H1 (cell line): ENCODE data around the gene ANXA7. TPM values are rescaled to one million over a fixed set of nuclear protein-coding genes. Genes with fewer than 3 reads are reported as not detected.
"Not testable (repeated sequence)": the region's sequence is repeated elsewhere in the genome, so short reads cannot be mapped to it uniquely, and the experiment has no call there.

ENCODE experiments used
- CTCF ChIA-PET: fragments of 300-600 bp; sonication (Branson Sonifier 250); formaldehyde crosslinking; loops from one replicate; lab custom pipeline; 2021; ENCODE audit not compliant: partially characterized antibody; lab: Charles Lee
- POLR2A ChIA-PET: fragments of 300-600 bp; sonication (Branson Sonifier 250); formaldehyde crosslinking; loops from one replicate; lab custom pipeline; 2021; ENCODE audit warnings: inconsistent platforms; ENCODE audit not compliant: partially characterized antibody; lab: Charles Lee
- DNase-seq, 2 experiments: peaks; one replicate each; pipeline versions ENCODE4 v3.0.0 to v3.0.0-alpha.2; 2010 to 2022; ENCODE audit warnings: low spot score in 2 of 2, low read depth in 1 of 2, mixed read lengths in 1 of 2
- FAIRE-seq: peaks from 2 replicates; lab custom pipeline; 2011; peaks lifted over from hg19 to GRCh38; lab: Jason Lieb, UNC
- H2AFZ ChIP-seq: 2 replicates; pipeline ENCODE4 v1.8.1; 2012; ENCODE audit warnings: low read length, inconsistent platforms
- H2AK5ac ChIP-seq: 2 replicates; pipeline ENCODE4 v1.6.1; 2013; ENCODE audit warnings: low read depth, low read length
- H2BK120ac ChIP-seq: replicated peaks from 2 replicates; pipeline ENCODE3; 2013; ENCODE audit warnings: low read depth, low read length, inconsistent platforms
- H2BK12ac ChIP-seq: 2 replicates; pipeline ENCODE4 v1.6.1; 2013; ENCODE audit warnings: low read depth, low read length
- H2BK15ac ChIP-seq: 2 replicates; pipeline ENCODE4 v1.6.1; 2013; ENCODE audit warnings: low read length
- H2BK20ac ChIP-seq: 2 replicates; pipeline ENCODE4 v1.6.1; 2013; ENCODE audit warnings: low read length
- H2BK5ac ChIP-seq: 2 replicates; pipeline ENCODE4 v1.6.1; 2013; ENCODE audit warnings: low read depth, low read length
- H3K14ac ChIP-seq: 2 replicates; pipeline ENCODE4 v1.6.1; 2013; ENCODE audit warnings: inconsistent platforms; ENCODE audit not compliant: insufficient read length
- H3K18ac ChIP-seq: 2 replicates; pipeline ENCODE4 v1.6.1; 2013; ENCODE audit warnings: low read length; ENCODE audit errors: extremely low read depth
- H3K23ac ChIP-seq: 2 replicates; pipeline ENCODE4 v1.6.1; 2013; ENCODE audit warnings: inconsistent platforms; ENCODE audit not compliant: insufficient read length
- H3K23me2 ChIP-seq: 2 replicates; pipeline ENCODE4 v1.6.1; 2013; ENCODE audit warnings: low read depth, low read length
- H3K27ac ChIP-seq: 2 replicates; pipeline ENCODE4 v1.6.1; 2011; ENCODE audit warnings: low read depth, low read length, inconsistent platforms
- H3K27me3 ChIP-seq, 4 experiments: replicated peaks in 1 of 4; 1 replicate in 1 of 4; 2 replicates in 3 of 4; pipeline versions ENCODE4 v1.6.1 to v1.8.1; 2011 to 2013; ENCODE audit warnings: low read length in 3 of 4, mild to moderate bottlenecking in 3 of 4, inconsistent platforms in 2 of 4, mixed read lengths in 2 of 4, moderate library complexity in 1 of 4; ENCODE audit not compliant: control insufficient read depth in 3 of 4, insufficient read depth in 3 of 4; ENCODE audit errors: extremely low read depth in 1 of 4
- H3K36me3 ChIP-seq, 4 experiments: 2 replicates each; pipeline versions ENCODE4 v1.6.1 to v1.8.1; 2011 to 2013; ENCODE audit warnings: mild to moderate bottlenecking in 4 of 4, low read length in 3 of 4, moderate library complexity in 2 of 4, control low read depth in 1 of 4, inconsistent platforms in 1 of 4; ENCODE audit not compliant: insufficient read depth in 4 of 4, control insufficient read depth in 2 of 4
- H3K4ac ChIP-seq: replicated peaks from 2 replicates; pipeline ENCODE3; 2013; ENCODE audit warnings: low read length, low read depth, mixed read lengths, inconsistent platforms; ENCODE audit not compliant: insufficient read length
- H3K4me1 ChIP-seq, 4 experiments: replicated peaks in 1 of 4; 1 replicate in 1 of 4; 2 replicates in 3 of 4; pipeline versions ENCODE4 v1.6.1 to v1.8.1; 2011 to 2013; ENCODE audit warnings: low read length in 3 of 4, inconsistent platforms in 2 of 4, mixed read lengths in 1 of 4; ENCODE audit not compliant: insufficient read depth in 4 of 4, control insufficient read depth in 3 of 4
- H3K4me2 ChIP-seq, 2 experiments: 2 replicates each; pipeline versions ENCODE4 v1.6.1 to v1.8.1; 2011 to 2013; ENCODE audit warnings: low read depth in 2 of 2, low read length in 2 of 2, control low read depth in 1 of 2, inconsistent platforms in 1 of 2, mild to moderate bottlenecking in 1 of 2; ENCODE audit not compliant: insufficient read depth in 1 of 2
- H3K4me3 ChIP-seq, 4 experiments: fragments of 200-600, 300-600 bp in 1 of 4; sonication (generic), shearing (Covaris generic), sonication (Bioruptor Twin) in 1 of 4; 2 replicates each; pipeline versions ENCODE4 v1.5.1 to v1.8.1; 2011 to 2016; ENCODE audit warnings: low read length in 4 of 4, low read depth in 3 of 4, control low read depth in 2 of 4, inconsistent platforms in 2 of 4, mild to moderate bottlenecking in 2 of 4, mixed read lengths in 1 of 4, moderate library complexity in 1 of 4; ENCODE audit not compliant: insufficient read depth in 2 of 4; ENCODE audit errors: extremely low read depth in 1 of 4
- H3K56ac ChIP-seq: replicated peaks from 2 replicates; pipeline ENCODE3; 2013; ENCODE audit warnings: low read depth, mild to moderate bottlenecking, mixed read lengths, low read length, inconsistent platforms; ENCODE audit not compliant: insufficient read length
- H3K79me1 ChIP-seq: 2 replicates; pipeline ENCODE4 v1.6.1; 2013; ENCODE audit warnings: low read depth, low read length, control low read depth
- H3K79me2 ChIP-seq, 2 experiments: 2 replicates each; pipeline versions ENCODE4 v1.6.1 to v1.8.1; 2012 to 2013; ENCODE audit warnings: low read length in 2 of 2, mild to moderate bottlenecking in 2 of 2, inconsistent platforms in 1 of 2; ENCODE audit not compliant: insufficient read depth in 2 of 2, control insufficient read depth in 1 of 2
- H3K9ac ChIP-seq, 4 experiments: replicated peaks in 1 of 4; 1 replicate in 1 of 4; 2 replicates in 3 of 4; pipeline versions ENCODE4 v1.6.1 to v1.8.1; 2011 to 2013; ENCODE audit warnings: low read depth in 3 of 4, low read length in 3 of 4, control low read depth in 2 of 4, mild to moderate bottlenecking in 2 of 4, moderate library complexity in 2 of 4, inconsistent platforms in 1 of 4; ENCODE audit errors: extremely low read depth in 1 of 4
- H3K9me3 ChIP-seq, 2 experiments: 2 replicates each; pipeline versions ENCODE4 v1.6.1 to v1.8.1; 2012 to 2013; ENCODE audit warnings: mild to moderate bottlenecking in 2 of 2, moderate library complexity in 2 of 2, control low read depth in 1 of 2, inconsistent platforms in 1 of 2, low read depth in 1 of 2, low read length in 1 of 2, mixed read lengths in 1 of 2; ENCODE audit not compliant: insufficient read depth in 2 of 2
- H4K20me1 ChIP-seq, 2 experiments: replicated peaks in 1 of 2; 2 replicates each; pipeline versions ENCODE3 to v1.8.1; 2011 to 2013; ENCODE audit warnings: inconsistent platforms in 2 of 2, low read length in 2 of 2, mild to moderate bottlenecking in 1 of 2; ENCODE audit not compliant: insufficient read depth in 2 of 2, control insufficient read depth in 1 of 2
- H4K5ac ChIP-seq: 2 replicates; pipeline ENCODE4 v1.6.1; 2013; ENCODE audit warnings: low read length, low read depth, mixed read lengths, inconsistent platforms; ENCODE audit not compliant: insufficient read length
- H4K8ac ChIP-seq: 2 replicates; pipeline ENCODE4 v1.8.0; 2013; ENCODE audit warnings: mild to moderate bottlenecking, moderate library complexity, low read length, inconsistent platforms; ENCODE audit not compliant: insufficient read depth; ENCODE audit errors: extremely low read depth
- H4K91ac ChIP-seq: replicated peaks from 2 replicates; pipeline ENCODE3; 2013; ENCODE audit warnings: low read length, mixed read lengths, inconsistent platforms; ENCODE audit not compliant: insufficient read length
- EP300 ChIP-seq, 2 experiments: IDR thresholded peaks; 1 replicate in 1 of 2; 2 replicates in 1 of 2; pipeline ENCODE4 v1.6.1; 2011 to 2012; ENCODE audit warnings: low read depth in 2 of 2, low read length in 2 of 2, mild to moderate bottlenecking in 2 of 2, borderline replicate concordance in 1 of 2, inconsistent platforms in 1 of 2, moderate library complexity in 1 of 2
- WGBS, 2 experiments: shearing (Covaris generic) in 1 of 2; methylation state at CpG; one replicate each; pipeline versions ENCODE4 v1.1.6 to v1.1.7; 2013 to 2015; ENCODE audit warnings: low lambda C conversion rate in 2 of 2, mixed read lengths in 2 of 2, inconsistent platforms in 1 of 2, low coverage in 1 of 2, missing lambda C conversion rate in 1 of 2; ENCODE audit not compliant: insufficient replicate concordance in 2 of 2, insufficient coverage in 1 of 2, insufficient read length in 1 of 2; ENCODE audit errors: extremely low coverage in 1 of 2, missing lambda C conversion rate in 1 of 2; 5-methylcytosine and 5-hydroxymethylcytosine counted together
- polyA plus RNA-seq, 7 experiments: library from polyadenylated mRNA; depleted of rRNA in 3 of 7; stranded (reverse) in 5 of 7; unstranded in 2 of 7; fragments of >200 nt in 5 of 7; fragments of 200-250 nt in 2 of 7; gene quantifications; 1 replicate in 5 of 7; 2 replicates in 1 of 7; 4 replicates in 1 of 7; pipeline versions ENCODE4 v1.2.1 to v1.2.3, GENCODE V29; 2011 to 2013; ENCODE audit warnings: missing spikeins in 2 of 7, mixed read lengths in 2 of 7
- total RNA-seq: library from RNA; stranded (reverse); fragmentation: NEBNext Ultra II Directional; extraction: Animal tissue kit (Norgen Biotek cat#: 25700); gene quantifications from 2 replicates; pipeline ENCODE4 v1.2.1, GENCODE V29; 2021

ANXA7 gene
- total and polyA plus RNA-seq, 2 of the 8 experiments (the other 6 are each of a cell fraction or from before 2014, with no cell fraction given) = 37.1 to 63.6 TPM

- FAIRE-seq (no peak), DNase-seq (no peak)
- POLR2A ChIA-PET = no interaction called here
- Histone ChIP-seq H4K20me1 (no peaks in the 10 kb centered on the region), H2BK120ac (no peak overlapping the region), H3K27me3 (no peaks in the 10 kb centered on the region), H3K36me3 (no peaks in the 10 kb centered on the region), H2AFZ (no peak overlapping the region), H3K4me3 (no peak overlapping the region), H3K27ac (no peak overlapping the region), H2BK15ac (no peak overlapping the region), H4K91ac (no peak overlapping the region), H4K5ac (no peak overlapping the region), H3K4me1 (no peaks in the 10 kb centered on the region), H3K23ac (no peak overlapping the region), H3K4ac (no peak overlapping the region), H3K9ac (no peak overlapping the region), H2BK5ac (no peak overlapping the region), H3K79me1 (no peaks in the 10 kb centered on the region), H3K56ac (no peak overlapping the region), H2AK5ac (no peak overlapping the region), H3K18ac (no peak overlapping the region), H3K4me2 (no peak overlapping the region), H4K8ac (no peak overlapping the region), H2BK20ac (no peak overlapping the region), H3K9me3 (no peaks in the 10 kb centered on the region), H3K79me2 (no peaks in the 10 kb centered on the region), H3K14ac (no peak overlapping the region), H2BK12ac (no peak overlapping the region), H3K23me2 (no peaks in the 10 kb centered on the region)
- TF ChIP-seq EP300 (IDR thresholded peaks at IDR 0.05; ENCODE audit: borderline replicate concordance in 1 of 2, low read depth in 2 of 2, low read length in 2 of 2) = no peak
- CTCF ChIA-PET = no interaction called here
- 85% methylated on average over 2 of the region's 2 CpGs; no CpG with 5 or more reads in 1 of the 2 experiments for WGBS, 2 experiments
Observed at GRCh38 chr10:73332379-73332778, 81.5 kb downstream of the ANXA7 start.

- H3K4ac ChIP-seq, H3K27me3 ChIP-seq, H4K91ac ChIP-seq, H3K23me2 ChIP-seq, H3K4me1 ChIP-seq, H3K79me2 ChIP-seq, DNase-seq, H3K23ac ChIP-seq, H2BK15ac ChIP-seq, H2AFZ ChIP-seq, CTCF ChIA-PET, H3K4me2 ChIP-seq, H2BK12ac ChIP-seq, H2BK20ac ChIP-seq, H3K56ac ChIP-seq, H3K9me3 ChIP-seq, H3K79me1 ChIP-seq, H3K4me3 ChIP-seq, H4K20me1 ChIP-seq, H3K18ac ChIP-seq, H2AK5ac ChIP-seq, H2BK120ac ChIP-seq, FAIRE-seq, H3K27ac ChIP-seq, H4K5ac ChIP-seq, POLR2A ChIA-PET, H4K8ac ChIP-seq, H3K14ac ChIP-seq, H3K9ac ChIP-seq, H3K36me3 ChIP-seq, H2BK5ac ChIP-seq: not testable (repeated sequence)
- no CpG with 5 or more reads among the region's 1 CpG for WGBS, 2 experiments
Observed at GRCh38 chr10:73328523-73328922, 85.3 kb downstream of the ANXA7 start.
